ENCODE data around the gene CASZ1. TPM values are rescaled to one million over a fixed set of nuclear protein-coding genes. Genes with fewer than 3 reads are reported as not detected.

The CASZ1 gene
- total RNA-seq, 4 donors from 2014 or later, result 13.1 to 33.7 (median 20.9) TPM

DNA sequence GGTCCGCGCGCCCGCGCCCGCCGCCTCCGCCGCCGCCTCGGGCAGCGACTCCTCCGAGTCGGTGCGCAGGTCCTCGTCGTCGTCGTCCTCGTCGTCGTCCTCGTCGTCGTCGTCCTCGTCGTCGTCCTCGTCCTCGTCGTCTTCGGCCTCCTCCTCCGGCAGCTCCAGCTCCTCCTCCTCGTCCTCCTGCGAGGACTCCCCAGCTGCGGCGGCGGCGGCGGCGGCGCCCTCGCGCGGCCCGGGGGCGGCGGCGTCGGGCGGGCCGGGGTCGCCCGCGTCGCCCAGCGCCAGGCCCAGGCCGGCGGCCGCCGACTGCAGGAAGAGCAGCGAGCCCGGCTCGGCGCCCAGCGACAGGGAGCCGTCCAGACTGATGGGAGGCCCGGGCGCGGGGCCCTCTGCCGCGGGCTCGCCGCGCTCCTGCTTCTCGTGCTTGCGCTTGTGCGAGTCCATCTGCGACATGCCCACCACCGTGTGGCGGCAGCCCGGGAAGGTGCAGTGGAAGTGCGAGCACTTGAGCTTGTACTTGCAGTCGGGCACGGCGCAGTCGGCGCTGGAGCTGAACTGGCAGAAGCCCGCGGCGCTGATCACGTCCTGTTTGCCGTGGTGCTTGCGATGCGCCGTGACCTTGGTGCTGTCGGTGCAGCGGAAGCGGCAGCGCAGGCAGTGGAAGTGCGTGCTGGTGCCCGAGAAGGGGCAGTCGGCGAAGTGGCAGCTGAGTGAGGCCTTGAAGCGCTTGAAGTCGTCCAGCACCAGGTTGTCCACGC, 157.3 kb downstream of the CASZ1 start:
- intact Hi-C loops (cut with DNase I), result no loop called here
- no peaks in the 10 kb centered on the region for H3K9me3 ChIP-seq
- WGBS, 2 donors, result 69 to 96% methylated on average over 7 to 25 of the region's 108 CpGs

DNA sequence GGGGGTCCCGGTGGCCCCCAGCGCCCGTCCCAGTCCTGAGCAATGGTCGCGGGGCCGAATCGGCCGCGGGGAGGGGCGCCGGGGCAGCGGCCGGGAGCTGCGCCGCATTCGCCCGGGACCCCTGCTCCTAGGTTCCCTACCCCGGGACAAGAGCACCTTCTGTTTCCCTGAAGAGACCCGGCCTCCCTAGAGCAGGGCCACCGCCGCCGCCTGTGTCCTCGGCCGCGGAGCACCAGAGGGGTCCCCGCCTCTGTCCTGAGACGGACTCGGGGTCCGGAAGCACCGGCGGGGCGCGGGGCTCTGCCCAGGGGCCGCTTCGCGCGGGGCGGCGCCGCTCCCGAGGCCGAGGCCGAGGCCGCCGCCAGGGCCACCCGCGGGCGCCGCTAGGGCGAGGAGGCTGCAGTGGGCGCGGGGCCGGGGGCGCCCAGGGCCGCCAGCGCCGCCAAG, 157.9 kb downstream of the CASZ1 start:
- H3K9me3 ChIP-seq, result no peaks in the 10 kb centered on the region
- TF ChIP-seq, protein P1, sequence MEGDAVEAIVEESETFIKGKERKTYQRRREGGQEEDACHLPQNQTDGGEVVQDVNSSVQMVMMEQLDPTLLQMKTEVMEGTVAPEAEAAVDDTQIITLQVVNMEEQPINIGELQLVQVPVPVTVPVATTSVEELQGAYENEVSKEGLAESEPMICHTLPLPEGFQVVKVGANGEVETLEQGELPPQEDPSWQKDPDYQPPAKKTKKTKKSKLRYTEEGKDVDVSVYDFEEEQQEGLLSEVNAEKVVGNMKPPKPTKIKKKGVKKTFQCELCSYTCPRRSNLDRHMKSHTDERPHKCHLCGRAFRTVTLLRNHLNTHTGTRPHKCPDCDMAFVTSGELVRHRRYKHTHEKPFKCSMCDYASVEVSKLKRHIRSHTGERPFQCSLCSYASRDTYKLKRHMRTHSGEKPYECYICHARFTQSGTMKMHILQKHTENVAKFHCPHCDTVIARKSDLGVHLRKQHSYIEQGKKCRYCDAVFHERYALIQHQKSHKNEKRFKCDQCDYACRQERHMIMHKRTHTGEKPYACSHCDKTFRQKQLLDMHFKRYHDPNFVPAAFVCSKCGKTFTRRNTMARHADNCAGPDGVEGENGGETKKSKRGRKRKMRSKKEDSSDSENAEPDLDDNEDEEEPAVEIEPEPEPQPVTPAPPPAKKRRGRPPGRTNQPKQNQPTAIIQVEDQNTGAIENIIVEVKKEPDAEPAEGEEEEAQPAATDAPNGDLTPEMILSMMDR (IDR thresholded peaks at IDR 0.05), result no peak
- no peak for TF ChIP-seq POLR2A (IDR thresholded peaks at IDR 0.05)
- peak overlapping the region; percentile 67 to 92 (median 80) for H3K27ac ChIP-seq
- WGBS, 2 donors, result no CpG with 5 or more reads among the region's 57 CpGs
- no peak for DNase-seq
- peaks cover 0 to 5% (median 0%) of the 10 kb centered on the region in 4 donors for H3K27me3 ChIP-seq
- intact Hi-C loops (cut with DNase I), result no loop called here
- peaks cover 42 to 78% (median 48%) of the 10 kb centered on the region in 3 donors for H3K4me1 ChIP-seq
- peaks cover 7 to 60% (median 13%) of the 10 kb centered on the region in 3 donors for H3K36me3 ChIP-seq
- H3K4me3 ChIP-seq, result peak overlapping the region in 3 of 4 donors; percentile 26 to 49 (median 37)

More for the DNA sequence above, 157.3 kb downstream of the CASZ1 start:
- no peak for TF ChIP-seq POLR2A (IDR thresholded peaks at IDR 0.05)
- TF ChIP-seq, protein P1 (IDR thresholded peaks at IDR 0.05), result no peak
- Histone ChIP-seq H3K4me3 (peak overlapping the region in 1 of 4 donors; percentile 49), H3K27ac (peak overlapping the region in 2 of 4 donors; percentile 67 to 92), H3K36me3 (peaks cover 7 to 66% (median 14%) of the 10 kb centered on the region in 3 donors), H3K4me1 (peaks cover 44 to 79% (median 49%) of the 10 kb centered on the region in 3 donors), H3K27me3 (peaks cover 0 to 5% (median 0%) of the 10 kb centered on the region in 4 donors)
- no peak for DNase-seq

GRCh38 chr1:10637834-10638558, 158.4 kb downstream of the CASZ1 start:
- no peak for DNase-seq
- peaks cover 39 to 78% (median 44%) of the 10 kb centered on the region in 3 donors for H3K4me1 ChIP-seq
- peak overlapping the region in 3 of 4 donors; percentile 26 to 49 (median 37) for H3K4me3 ChIP-seq
- 30 to 44% methylated on average over 9 to 11 of the region's 29 CpGs for WGBS, 2 donors
- H3K9me3 ChIP-seq, result no peaks in the 10 kb centered on the region
- intact Hi-C loops (cut with DNase I), result no loop called here
- H3K27me3 ChIP-seq, result peaks cover 0 to 5% (median 0%) of the 10 kb centered on the region in 4 donors
- TF ChIP-seq, protein P1 (IDR thresholded peaks at IDR 0.05), result no peak
- TF ChIP-seq POLR2A (IDR thresholded peaks at IDR 0.05), result no peak
- H3K36me3 ChIP-seq, result peaks cover 7 to 54% (median 11%) of the 10 kb centered on the region in 3 donors
- H3K27ac ChIP-seq, result peak overlapping the region; percentile 67 to 92 (median 80)

DNA sequence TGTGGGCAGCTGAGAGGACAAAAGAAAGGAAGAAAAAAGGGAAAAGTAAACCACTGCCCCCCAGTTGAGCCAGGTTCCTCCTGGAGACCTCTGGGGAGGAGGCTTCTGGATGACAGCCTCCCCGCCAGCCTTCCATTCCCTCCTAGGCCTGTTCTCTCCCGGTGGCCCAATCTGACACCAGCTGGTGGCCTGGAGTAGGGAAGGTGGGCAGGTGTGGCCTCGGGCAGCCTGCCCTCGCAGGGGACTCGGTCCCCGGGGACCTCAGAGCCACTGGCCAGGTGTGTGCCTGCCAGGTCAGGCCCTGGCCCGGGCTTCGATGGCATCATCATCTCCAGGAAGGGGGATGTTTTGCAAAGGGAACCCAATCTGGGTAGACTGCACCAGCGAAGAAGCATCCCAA, 159.0 kb downstream of the CASZ1 start:
- Histone ChIP-seq H3K4me3 (no peak overlapping the region), H3K27me3 (peaks cover 0 to 5% (median 0%) of the 10 kb centered on the region in 4 donors), H3K27ac (peak overlapping the region; percentile 46 to 92 (median 80)), H3K4me1 (peaks cover 39 to 83% (median 44%) of the 10 kb centered on the region in 3 donors), H3K36me3 (peaks cover 1 to 53% (median 6%) of the 10 kb centered on the region in 3 donors), H3K9me3 (no peaks in the 10 kb centered on the region)
- intact Hi-C loops (cut with DNase I), result no loop called here
- no peak for DNase-seq
- WGBS, 2 donors, result 30 to 80% methylated on average over 2 of the region's 9 CpGs
- TF ChIP-seq, protein P1 (IDR thresholded peaks at IDR 0.05), result no peak
- no peak for TF ChIP-seq POLR2A (IDR thresholded peaks at IDR 0.05)

All from esophagus squamous epithelium (tissue), 5 donors.